ENCODE results near the gene UNC45A. TPM values are rescaled to one million over a fixed set of nuclear protein-coding genes. Genes with fewer than 3 reads are reported as not detected.

Gene UNC45A
- total RNA-seq, 4 donors from 2014 or later: 25.4 to 68.2 (median 49.8) TPM

DNA sequence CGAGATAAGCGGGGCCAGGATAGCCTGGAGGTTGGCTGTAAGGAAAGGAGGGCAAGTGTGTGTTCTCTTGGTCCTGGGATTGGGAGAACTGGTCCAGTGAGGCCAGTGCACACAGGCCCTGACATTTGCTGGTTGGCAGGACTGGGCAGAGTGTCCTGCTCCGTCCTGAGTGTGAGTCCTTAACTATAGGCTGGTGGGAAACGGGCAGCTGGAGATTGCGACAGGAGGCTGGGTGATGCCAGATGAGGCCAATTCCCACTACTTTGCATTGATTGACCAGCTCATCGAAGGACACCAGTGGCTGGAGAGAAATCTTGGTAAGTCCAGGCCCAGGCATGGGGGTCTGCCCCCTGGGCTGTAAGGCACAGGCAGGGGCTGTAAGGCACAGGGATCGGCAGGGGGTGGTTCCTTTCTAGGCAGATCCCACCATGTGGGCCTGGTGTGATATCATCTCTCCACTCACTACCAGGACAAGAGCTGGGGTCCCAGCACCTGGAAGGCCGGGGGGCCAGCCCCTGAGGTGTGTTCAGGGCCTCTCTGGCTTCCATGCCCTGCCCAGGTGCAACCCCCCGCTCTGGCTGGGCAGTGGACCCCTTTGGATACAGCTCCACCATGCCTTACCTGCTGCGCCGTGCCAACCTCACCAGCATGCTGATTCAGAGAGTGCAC, 28.8 kb upstream of the UNC45A start:
- TF ChIP-seq, protein P1, sequence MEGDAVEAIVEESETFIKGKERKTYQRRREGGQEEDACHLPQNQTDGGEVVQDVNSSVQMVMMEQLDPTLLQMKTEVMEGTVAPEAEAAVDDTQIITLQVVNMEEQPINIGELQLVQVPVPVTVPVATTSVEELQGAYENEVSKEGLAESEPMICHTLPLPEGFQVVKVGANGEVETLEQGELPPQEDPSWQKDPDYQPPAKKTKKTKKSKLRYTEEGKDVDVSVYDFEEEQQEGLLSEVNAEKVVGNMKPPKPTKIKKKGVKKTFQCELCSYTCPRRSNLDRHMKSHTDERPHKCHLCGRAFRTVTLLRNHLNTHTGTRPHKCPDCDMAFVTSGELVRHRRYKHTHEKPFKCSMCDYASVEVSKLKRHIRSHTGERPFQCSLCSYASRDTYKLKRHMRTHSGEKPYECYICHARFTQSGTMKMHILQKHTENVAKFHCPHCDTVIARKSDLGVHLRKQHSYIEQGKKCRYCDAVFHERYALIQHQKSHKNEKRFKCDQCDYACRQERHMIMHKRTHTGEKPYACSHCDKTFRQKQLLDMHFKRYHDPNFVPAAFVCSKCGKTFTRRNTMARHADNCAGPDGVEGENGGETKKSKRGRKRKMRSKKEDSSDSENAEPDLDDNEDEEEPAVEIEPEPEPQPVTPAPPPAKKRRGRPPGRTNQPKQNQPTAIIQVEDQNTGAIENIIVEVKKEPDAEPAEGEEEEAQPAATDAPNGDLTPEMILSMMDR (IDR thresholded peaks at IDR 0.05; ENCODE audit: low read depth): no peak

DNA sequence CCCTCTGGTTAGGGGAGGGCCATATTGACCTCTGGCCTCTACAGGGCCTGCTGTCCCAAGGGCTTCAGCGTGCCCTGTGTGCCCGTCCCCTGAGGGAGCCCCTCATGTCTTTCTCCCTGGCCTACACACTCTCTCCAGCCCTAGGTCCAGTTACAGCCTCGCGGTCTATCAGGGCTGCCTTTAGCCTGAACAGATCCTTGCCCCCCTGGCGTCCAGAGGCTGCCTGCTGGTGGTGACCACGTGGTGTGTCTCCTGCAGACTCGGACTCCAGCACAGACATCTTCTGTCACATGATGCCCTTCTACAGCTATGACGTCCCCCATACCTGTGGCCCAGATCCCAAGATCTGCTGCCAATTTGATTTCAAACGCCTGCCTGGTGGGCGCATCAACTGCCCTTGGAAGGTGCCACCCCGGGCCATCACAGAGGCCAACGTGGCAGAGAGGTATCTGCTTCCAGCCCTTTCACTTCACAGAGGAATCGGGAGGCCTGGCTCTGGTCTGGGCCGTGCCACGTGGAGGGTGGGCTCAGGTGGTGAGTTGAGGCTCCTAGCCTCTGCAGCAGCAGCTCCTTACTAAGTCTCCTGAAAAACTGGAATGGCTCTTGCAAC, 27.9 kb upstream of the UNC45A start:
- TF ChIP-seq, protein P1 (IDR thresholded peaks at IDR 0.05; ENCODE audit: low read depth): no peak

DNA sequence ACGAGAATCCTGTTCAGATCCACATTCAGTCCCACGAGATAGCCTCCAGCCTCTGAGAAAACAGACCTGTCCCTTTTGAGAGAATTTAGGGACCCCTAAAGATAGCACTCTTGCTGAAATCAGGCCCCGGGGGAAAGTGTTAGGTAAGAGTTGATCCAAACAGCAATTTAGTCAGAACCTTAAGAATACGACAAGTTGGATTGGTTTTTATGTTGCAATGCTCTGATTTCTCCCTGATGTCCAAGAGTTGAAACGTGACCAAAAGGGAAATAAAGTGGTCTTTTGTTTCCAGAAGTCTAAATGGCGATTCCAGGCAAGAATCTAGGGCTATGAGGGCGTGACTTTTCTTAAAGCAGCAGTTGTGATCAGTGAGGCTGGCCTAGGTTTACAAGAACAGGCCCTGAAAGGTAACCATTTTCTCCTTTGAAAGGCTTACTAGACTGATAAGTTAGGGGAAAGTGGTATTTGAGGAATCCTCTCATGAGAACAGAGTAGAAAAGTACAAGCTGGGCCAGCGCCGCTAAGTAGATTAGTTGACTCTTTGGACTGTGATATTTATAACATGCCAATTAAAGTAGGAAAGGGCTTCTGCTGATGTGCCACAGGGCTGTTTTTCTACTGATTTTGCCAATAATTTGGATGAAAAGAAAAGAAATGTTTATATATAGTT, 27.1 kb upstream of the UNC45A start:
- TF ChIP-seq, protein P1 (IDR thresholded peaks at IDR 0.05; ENCODE audit: low read depth): no peak

DNA sequence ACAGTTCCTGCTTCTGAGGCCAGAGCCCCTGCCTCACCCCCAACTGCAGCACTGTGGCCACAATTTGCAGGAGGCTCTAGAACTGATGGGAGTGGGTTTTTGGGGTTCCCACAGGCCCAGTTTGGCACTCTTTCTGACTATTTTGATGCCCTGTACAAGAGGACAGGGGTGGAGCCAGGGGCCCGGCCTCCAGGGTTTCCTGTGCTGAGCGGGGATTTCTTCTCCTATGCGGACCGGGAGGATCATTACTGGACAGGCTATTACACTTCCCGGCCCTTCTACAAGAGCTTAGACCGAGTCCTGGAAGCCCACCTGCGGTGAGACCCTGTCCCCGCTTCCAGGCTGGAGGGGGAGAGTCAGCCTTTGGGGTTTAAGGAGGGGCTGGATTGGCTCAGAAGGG, 25.1 kb upstream of the UNC45A start:
- TF ChIP-seq, protein P1 (IDR thresholded peaks at IDR 0.05; ENCODE audit: low read depth): no peak

DNA sequence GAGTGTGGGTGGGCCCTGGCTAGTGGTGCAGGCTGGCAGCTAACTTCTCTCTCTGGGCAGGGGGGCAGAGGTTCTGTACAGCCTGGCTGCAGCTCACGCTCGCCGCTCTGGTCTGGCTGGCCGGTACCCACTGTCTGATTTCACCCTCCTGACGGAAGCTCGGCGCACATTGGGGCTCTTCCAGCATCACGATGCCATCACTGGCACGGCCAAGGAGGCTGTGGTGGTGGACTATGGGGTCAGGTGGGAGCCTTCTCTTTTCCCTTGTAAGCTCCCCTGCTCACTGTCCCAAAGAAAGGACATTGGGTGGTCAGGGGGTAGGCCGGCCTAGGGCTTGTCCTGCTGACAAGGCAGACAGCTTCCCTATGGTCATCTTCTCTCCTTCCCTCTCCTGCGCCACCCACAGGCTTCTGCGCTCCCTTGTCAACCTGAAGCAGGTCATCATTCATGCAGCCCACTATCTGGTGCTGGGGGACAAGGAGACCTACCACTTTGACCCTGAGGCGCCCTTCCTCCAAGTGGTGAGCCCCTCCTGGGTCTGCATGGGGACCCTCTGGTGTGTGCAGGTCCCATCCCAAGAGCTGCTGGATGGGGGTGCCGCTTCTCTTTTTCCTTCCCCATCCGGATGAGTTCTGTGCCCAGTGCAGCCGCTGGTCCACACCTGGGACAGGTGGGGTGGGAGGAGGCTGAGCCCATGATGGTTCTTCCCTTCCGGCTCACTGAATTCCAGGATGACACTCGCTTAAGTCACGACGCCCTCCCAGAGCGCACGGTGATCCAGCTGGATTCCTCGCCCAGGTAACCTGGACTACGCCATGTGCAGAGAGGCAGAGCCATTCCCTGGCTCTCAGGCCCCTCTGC, 24.4 kb upstream of the UNC45A start:
- TF ChIP-seq, protein P1 (IDR thresholded peaks at IDR 0.05; ENCODE audit: low read depth): no peak

DNA sequence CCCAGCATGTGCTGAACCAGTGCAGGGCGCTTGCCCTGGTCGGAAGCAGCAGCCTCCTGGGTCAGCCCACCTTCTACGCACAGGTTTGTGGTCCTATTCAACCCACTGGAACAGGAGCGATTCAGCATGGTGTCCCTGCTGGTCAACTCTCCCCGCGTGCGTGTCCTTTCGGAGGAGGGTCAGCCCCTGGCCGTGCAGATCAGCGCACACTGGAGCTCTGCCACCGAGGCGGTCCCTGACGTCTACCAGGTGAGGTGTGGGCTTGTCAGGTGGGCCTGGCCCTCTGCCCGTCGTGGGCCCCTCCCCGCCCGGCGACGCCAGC, 23.8 kb upstream of the UNC45A start:
- TF ChIP-seq, protein P1 (IDR thresholded peaks at IDR 0.05; ENCODE audit: low read depth): no peak
